GM12892 (cell line): Measurements from ENCODE around the gene RRP1B.

ENCODE experiments used
- DNase-seq: peaks from one replicate; pipeline ENCODE4 v3.0.0; 2011; ENCODE audit not compliant: insufficient read length
- FAIRE-seq: peaks from 2 replicates; lab custom pipeline; 2011; peaks lifted over from hg19 to GRCh38; lab: Jason Lieb, UNC
- POLR2A ChIP-seq: IDR thresholded peaks from 2 replicates; pipeline ENCODE4 v1.6.1; 2011; ENCODE audit warnings: low read depth, low read length, control low read depth
- POLR2AphosphoS5 ChIP-seq: IDR thresholded peaks from 2 replicates; pipeline ENCODE4 v1.6.1; 2011; ENCODE audit warnings: low read depth, low read length, control low read depth
- TAF1 ChIP-seq: IDR thresholded peaks from 2 replicates; pipeline ENCODE4 v1.6.1; 2011; ENCODE audit warnings: low read depth, mild to moderate bottlenecking, control low read depth, low read length, borderline replicate concordance

RRP1B gene

GRCh38 chr21:43721939-43722338, 62.6 kb downstream of the RRP1B start:
- DNase-seq (no peak), FAIRE-seq (no peak)
- TF ChIP-seq TAF1 (no peak), POLR2A (no peak), POLR2AphosphoS5 (no peak)

GRCh38 chr21:43723648-43724047, 64.3 kb downstream of the RRP1B start:
- DNase-seq (no peak), FAIRE-seq (no peak)
- TF ChIP-seq POLR2A (no peak), TAF1 (no peak), POLR2AphosphoS5 (no peak)

GRCh38 chr21:43726686-43727518, 67.5 kb downstream of the RRP1B start:
- no peak for DNase-seq

GRCh38 chr21:43727519-43728153, 68.3 kb downstream of the RRP1B start:
- FAIRE-seq (no peak), DNase-seq (no peak)
- TF ChIP-seq POLR2AphosphoS5 (no peak), TAF1 (no peak), POLR2A (no peak)

More at GRCh38 chr21:43726686-43727518, 67.5 kb downstream of the RRP1B start:
- no peak for FAIRE-seq
- no peak for TF ChIP-seq POLR2A
- TF ChIP-seq POLR2AphosphoS5: no peak
- no peak for TF ChIP-seq TAF1

- no peak for TF ChIP-seq TAF1
- no peak for TF ChIP-seq POLR2A
- TF ChIP-seq POLR2AphosphoS5: no peak
- DNase-seq (no peak), FAIRE-seq (no peak)
Measured at GRCh38 chr21:43728154-43728466, 68.8 kb downstream of the RRP1B start.

DNA sequence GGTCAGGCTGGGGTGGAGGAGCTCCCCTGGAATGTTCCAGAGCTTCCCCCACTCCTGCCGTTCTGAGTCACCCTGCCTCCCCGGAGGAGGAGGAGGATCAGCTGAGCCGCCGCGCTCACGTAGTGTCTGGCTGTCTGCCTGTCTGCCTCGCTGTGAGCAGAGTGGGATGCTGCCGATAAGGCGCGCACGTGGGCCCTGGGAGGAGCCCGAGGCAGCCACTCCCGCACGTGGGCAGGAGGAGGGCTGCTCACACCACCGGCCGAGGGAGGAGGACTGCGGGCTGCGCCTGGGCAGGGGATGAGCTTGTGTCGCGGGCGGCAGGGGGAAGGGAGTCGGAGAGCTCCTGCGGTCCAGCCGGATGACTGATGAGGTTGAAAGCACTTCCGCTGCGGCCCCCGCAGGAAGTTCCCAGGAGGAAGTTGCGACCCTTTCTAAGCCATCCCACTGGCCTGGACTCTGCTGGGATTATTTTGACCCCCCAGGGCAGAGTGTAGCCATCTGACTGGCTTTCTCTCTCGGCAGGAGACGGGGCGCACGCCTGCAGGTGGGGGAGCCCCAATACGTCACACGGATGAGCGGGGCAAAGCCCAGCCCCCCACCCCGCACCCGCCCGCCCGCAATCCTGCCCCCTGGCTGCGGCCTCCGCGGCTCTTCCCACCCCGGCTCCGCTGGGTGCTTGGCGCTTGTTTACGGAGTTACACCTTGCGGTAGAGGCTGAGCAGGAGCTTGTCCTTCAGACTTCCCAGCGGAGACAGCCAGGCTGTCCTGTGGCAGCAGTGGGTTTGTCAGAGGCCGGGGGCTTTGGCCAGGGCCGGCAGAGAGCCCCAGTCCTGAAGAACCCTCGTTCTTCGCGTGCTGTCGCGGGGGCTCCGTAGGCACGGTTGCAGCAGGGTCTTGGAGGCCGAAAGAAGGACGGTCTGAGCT, 69.4 kb downstream of the RRP1B start:
- DNase-seq (peak; percentile 84), FAIRE-seq (peak; percentile 96)
- TF ChIP-seq POLR2AphosphoS5 (peak; percentile 71), TAF1 (peak; percentile 63; the same call in 1 of the 2 replicates), POLR2A (peak; percentile 63; the same call in 1 of the 2 replicates)

GRCh38 chr21:43731476-43731875, 72.1 kb downstream of the RRP1B start:
- TF ChIP-seq POLR2A (no peak), POLR2AphosphoS5 (no peak), TAF1 (no peak)

DNA sequence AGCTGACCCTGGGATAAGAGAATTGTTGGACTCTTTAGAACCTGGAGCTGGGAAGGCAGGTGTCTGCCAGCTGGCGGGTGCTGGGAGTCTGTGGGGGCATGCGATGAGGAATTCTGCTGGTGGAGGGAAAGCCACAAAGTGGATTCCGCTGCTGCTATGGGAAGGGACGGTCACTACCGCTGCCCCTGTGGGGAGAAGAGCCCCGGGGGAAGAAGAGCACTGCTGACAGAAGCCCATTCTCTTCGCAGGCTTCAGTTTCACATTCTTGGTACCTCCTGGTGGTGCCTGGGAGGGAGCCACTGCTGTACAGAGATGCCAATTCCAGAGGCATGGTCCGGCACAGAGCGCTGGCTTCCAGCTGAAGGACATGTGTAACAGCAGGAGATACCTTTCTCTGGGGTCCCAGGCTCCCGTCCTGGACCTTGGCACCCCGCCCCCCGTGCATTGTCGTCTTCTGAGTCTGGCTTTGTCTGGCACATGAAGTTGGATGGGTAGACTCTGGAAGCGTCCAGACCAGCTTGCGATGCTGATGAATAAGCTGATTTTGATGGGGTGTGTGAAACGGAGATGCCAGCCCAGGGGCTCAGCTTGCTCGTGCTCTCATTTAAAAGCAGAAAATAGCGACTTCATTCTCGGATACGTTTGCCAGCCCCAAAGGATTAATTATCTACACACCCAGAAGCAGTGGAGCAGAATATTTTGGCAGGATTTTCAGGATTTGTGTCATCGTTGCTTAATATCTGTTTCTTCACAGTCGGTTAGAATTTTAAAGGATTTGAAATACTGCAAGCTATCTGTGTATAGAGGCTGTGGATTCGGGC, 72.7 kb downstream of the RRP1B start:
- DNase-seq (no peak), FAIRE-seq (no peak)

More at GRCh38 chr21:43731476-43731875, 72.1 kb downstream of the RRP1B start:
- no peak for FAIRE-seq
- DNase-seq: no peak

GRCh38 chr21:43733060-43733459, 73.7 kb downstream of the RRP1B start:
- TF ChIP-seq POLR2AphosphoS5: no peak
- TF ChIP-seq POLR2A: no peak
- TF ChIP-seq TAF1: no peak
- no peak for FAIRE-seq
- DNase-seq: no peak

More for the DNA sequence above, 72.7 kb downstream of the RRP1B start:
- no peak for TF ChIP-seq POLR2A
- no peak for TF ChIP-seq TAF1
- no peak for TF ChIP-seq POLR2AphosphoS5

DNA sequence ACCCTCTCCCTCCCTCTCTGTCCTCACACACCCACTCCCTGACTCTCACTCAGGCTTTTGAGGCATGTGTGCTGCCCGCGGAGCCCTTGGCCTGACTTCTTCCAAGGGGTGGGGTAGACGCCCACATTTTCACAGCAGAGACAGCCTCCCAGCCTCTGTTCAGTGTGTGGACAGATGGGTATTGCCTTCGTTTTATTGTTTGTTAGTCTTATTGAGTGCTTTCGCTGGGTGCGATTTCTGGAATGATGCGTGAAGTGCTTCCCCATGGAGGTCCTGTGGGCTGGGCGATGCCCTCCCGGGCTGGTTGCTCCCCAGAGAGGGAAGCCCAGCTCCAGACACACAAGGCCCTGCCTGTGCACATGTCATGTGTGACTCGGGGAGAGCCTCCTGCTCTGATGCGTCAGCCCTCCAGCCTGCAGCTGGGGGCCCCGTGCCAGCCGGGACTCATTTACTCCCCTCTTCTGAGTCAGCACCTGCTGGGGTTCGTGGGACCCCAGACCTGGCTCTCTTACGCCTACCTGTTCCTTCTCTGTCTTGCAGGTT, 74.2 kb downstream of the RRP1B start:
- DNase-seq (no peak), FAIRE-seq (no peak)
- no peak for TF ChIP-seq TAF1
- TF ChIP-seq POLR2AphosphoS5: no peak
- TF ChIP-seq POLR2A: no peak
